GM12878 (cell line): Measurements from ENCODE around the gene LMNTD2. TPM values are rescaled to one million over a fixed set of nuclear protein-coding genes. Genes with fewer than 3 reads are reported as not detected.

ENCODE experiments used
- CBX5 ChIP-seq: sonication (generic); IDR thresholded peaks from 2 replicates; pipeline ENCODE4 v1.6.1; 2016; ENCODE audit warnings: low read depth, moderate library complexity, mild to moderate bottlenecking, inconsistent platforms
- KLF5 ChIP-seq: fragments of 450-650 bp; IDR thresholded peaks from 2 replicates; pipeline ENCODE4 v1.6.1; 2014; ENCODE audit warnings: mild to moderate bottlenecking; ENCODE audit not compliant: partially characterized antibody
- RBBP5 ChIP-seq: fragments of 200-600 bp; sonication (generic); conservative IDR thresholded peaks from 2 replicates; pipeline ENCODE4 v1.6.1; 2016
- YBX1 ChIP-seq: fragments of 450-650 bp; IDR thresholded peaks from 2 replicates; pipeline ENCODE4 v1.6.1; 2016; ENCODE audit warnings: antibody characterized with exemption
- YY1 ChIP-seq: IDR thresholded peaks from 2 replicates; pipeline ENCODE4 v1.6.1; 2011; ENCODE audit warnings: low read depth, mild to moderate bottlenecking, low read length
- polyA plus RNA-seq, 11 experiments: library from polyadenylated mRNA; depleted of rRNA in 4 of 11; unstranded in 6 of 11; stranded (reverse) in 5 of 11; fragments of >200 nt; fragmentation: Nextera tagmentation in 4 of 11; fragmentation: Illumina TruSeq in 1 of 11; extraction: Ambion mirVana in 4 of 11; extraction: Trizol in 1 of 11; gene quantifications; 1 replicate in 1 of 11; 2 replicates in 10 of 11; pipeline versions ENCODE4 v1.2.1 to v1.2.3, GENCODE V29; 2011 to 2016; ENCODE audit warnings: inconsistent platforms in 2 of 11, missing spikeins in 2 of 11, low read depth in 1 of 11
- total RNA-seq, 4 experiments: library from RNA; depleted of rRNA in 3 of 4; stranded (reverse); fragments of >200 nt in 3 of 4; fragmentation: Illumina TruSeq in 1 of 4; extraction: Trizol in 1 of 4; gene quantifications; 2 replicates each; pipeline versions ENCODE4 v1.2.1 to v1.2.3, GENCODE V29; 2013 to 2021
- TF ChIP-seq, protein P1 (sequence below): fragments of 150-350 bp; IDR thresholded peaks from 2 replicates; pipeline ENCODE4 v1.6.1; 2016; ENCODE audit warnings: low read depth, low read length
- TF ChIP-seq, protein P2 (sequence below): fragments of 450-650 bp; IDR thresholded peaks from 2 replicates; pipeline ENCODE4 v1.6.1; 2017; ENCODE audit warnings: mild to moderate bottlenecking
- TF ChIP-seq, protein P3 (sequence below): fragments of 450-650 bp; formaldehyde crosslinking; IDR thresholded peaks from 2 replicates; pipeline ENCODE4 v1.4.0; 2020; ENCODE audit warnings: mild to moderate bottlenecking, moderate library complexity

Gene LMNTD2
- total and polyA plus RNA-seq, 10 of the 15 experiments (the other 5 are each of a cell fraction or from before 2014, with no cell fraction given), result 0.22 to 4.1 (median 1.3) TPM; not detected in 2

DNA sequence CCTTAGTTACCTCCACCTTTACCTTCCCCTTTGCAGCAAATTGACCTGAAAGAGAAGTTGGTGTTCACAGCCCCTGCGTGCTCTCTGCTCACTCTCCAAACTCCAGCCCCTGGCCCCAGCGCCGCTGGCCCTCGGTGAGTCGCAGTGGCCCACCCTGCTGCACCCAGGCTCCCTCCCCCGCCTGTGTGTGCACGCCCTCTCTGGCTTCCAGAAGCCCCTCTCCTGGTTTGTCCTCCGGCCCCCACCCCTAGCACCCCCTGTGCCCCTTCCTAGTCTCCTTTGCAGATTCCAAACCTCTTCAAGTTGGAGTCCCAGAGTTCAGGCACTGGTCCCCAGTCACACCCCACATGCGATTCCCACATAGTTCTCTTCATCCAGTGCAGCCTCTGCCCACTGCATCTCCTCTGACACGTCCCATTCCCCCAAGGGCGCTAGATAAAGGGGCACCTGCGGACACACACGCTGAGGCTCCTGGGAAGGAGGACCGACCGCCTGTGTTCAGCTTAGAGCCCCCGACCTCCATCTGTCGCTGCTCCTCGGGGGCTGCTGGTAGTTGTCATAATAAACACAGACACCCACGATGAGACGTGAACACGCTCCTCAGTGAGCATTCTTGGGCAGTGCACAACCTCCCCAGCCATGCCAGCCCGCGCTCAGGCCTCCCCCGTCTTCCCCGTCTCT is 14.2 kb upstream of the LMNTD2 start (continued):
- TF ChIP-seq, protein P1, sequence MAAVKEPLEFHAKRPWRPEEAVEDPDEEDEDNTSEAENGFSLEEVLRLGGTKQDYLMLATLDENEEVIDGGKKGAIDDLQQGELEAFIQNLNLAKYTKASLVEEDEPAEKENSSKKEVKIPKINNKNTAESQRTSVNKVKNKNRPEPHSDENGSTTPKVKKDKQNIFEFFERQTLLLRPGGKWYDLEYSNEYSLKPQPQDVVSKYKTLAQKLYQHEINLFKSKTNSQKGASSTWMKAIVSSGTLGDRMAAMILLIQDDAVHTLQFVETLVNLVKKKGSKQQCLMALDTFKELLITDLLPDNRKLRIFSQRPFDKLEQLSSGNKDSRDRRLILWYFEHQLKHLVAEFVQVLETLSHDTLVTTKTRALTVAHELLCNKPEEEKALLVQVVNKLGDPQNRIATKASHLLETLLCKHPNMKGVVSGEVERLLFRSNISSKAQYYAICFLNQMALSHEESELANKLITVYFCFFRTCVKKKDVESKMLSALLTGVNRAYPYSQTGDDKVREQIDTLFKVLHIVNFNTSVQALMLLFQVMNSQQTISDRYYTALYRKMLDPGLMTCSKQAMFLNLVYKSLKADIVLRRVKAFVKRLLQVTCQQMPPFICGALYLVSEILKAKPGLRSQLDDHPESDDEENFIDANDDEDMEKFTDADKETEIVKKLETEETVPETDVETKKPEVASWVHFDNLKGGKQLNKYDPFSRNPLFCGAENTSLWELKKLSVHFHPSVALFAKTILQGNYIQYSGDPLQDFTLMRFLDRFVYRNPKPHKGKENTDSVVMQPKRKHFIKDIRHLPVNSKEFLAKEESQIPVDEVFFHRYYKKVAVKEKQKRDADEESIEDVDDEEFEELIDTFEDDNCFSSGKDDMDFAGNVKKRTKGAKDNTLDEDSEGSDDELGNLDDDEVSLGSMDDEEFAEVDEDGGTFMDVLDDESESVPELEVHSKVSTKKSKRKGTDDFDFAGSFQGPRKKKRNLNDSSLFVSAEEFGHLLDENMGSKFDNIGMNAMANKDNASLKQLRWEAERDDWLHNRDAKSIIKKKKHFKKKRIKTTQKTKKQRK, result no peak
- TF ChIP-seq CBX5, result no peak
- TF ChIP-seq, protein P2, sequence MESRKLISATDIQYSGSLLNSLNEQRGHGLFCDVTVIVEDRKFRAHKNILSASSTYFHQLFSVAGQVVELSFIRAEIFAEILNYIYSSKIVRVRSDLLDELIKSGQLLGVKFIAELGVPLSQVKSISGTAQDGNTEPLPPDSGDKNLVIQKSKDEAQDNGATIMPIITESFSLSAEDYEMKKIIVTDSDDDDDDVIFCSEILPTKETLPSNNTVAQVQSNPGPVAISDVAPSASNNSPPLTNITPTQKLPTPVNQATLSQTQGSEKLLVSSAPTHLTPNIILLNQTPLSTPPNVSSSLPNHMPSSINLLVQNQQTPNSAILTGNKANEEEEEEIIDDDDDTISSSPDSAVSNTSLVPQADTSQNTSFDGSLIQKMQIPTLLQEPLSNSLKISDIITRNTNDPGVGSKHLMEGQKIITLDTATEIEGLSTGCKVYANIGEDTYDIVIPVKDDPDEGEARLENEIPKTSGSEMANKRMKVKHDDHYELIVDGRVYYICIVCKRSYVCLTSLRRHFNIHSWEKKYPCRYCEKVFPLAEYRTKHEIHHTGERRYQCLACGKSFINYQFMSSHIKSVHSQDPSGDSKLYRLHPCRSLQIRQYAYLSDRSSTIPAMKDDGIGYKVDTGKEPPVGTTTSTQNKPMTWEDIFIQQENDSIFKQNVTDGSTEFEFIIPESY, result no peak
- TF ChIP-seq YBX1, result no peak
- no peak for TF ChIP-seq YY1
- TF ChIP-seq, protein P3, sequence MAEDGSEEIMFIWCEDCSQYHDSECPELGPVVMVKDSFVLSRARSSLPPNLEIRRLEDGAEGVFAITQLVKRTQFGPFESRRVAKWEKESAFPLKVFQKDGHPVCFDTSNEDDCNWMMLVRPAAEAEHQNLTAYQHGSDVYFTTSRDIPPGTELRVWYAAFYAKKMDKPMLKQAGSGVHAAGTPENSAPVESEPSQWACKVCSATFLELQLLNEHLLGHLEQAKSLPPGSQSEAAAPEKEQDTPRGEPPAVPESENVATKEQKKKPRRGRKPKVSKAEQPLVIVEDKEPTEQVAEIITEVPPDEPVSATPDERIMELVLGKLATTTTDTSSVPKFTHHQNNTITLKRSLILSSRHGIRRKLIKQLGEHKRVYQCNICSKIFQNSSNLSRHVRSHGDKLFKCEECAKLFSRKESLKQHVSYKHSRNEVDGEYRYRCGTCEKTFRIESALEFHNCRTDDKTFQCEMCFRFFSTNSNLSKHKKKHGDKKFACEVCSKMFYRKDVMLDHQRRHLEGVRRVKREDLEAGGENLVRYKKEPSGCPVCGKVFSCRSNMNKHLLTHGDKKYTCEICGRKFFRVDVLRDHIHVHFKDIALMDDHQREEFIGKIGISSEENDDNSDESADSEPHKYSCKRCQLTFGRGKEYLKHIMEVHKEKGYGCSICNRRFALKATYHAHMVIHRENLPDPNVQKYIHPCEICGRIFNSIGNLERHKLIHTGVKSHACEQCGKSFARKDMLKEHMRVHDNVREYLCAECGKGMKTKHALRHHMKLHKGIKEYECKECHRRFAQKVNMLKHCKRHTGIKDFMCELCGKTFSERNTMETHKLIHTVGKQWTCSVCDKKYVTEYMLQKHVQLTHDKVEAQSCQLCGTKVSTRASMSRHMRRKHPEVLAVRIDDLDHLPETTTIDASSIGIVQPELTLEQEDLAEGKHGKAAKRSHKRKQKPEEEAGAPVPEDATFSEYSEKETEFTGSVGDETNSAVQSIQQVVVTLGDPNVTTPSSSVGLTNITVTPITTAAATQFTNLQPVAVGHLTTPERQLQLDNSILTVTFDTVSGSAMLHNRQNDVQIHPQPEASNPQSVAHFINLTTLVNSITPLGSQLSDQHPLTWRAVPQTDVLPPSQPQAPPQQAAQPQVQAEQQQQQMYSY (CRISPR knock-in tag), result no peak
- no peak for TF ChIP-seq KLF5
- no peak for TF ChIP-seq RBBP5
